Neuronal stem cell (in vitro differentiated cells): ENCODE results near the gene NADSYN1.
A peak's percentile ranks its signal among the peaks of the same experiment; 100 is the strongest.

Experiments
- DNase-seq: peaks from one replicate; pipeline ENCODE4 v3.0.0-alpha.2; 2013; ENCODE audit warnings: low spot score
- H2AFZ ChIP-seq: one replicate; pipeline ENCODE4 v1.6.1; 2013; ENCODE audit warnings: mild to moderate bottlenecking, low read length, inconsistent platforms
- H2AK5ac ChIP-seq: 2 replicates; pipeline ENCODE4 v1.6.1; 2013; ENCODE audit warnings: low read depth, mild to moderate bottlenecking, inconsistent platforms, low read length, moderate library complexity, mixed read lengths
- H2BK120ac ChIP-seq: 2 replicates; pipeline ENCODE4 v1.6.1; 2013; ENCODE audit warnings: low read depth, mild to moderate bottlenecking, inconsistent platforms, low read length, moderate library complexity, mixed read lengths
- H2BK12ac ChIP-seq: one replicate; pipeline ENCODE4 v1.6.1; 2013; ENCODE audit warnings: low read length, inconsistent platforms
- H2BK15ac ChIP-seq: 2 replicates; pipeline ENCODE4 v1.6.1; 2013; ENCODE audit warnings: mild to moderate bottlenecking, low read length, inconsistent platforms, mixed read lengths
- H2BK5ac ChIP-seq: one replicate; pipeline ENCODE4 v1.6.1; 2013; ENCODE audit warnings: inconsistent platforms, mild to moderate bottlenecking, low read length, moderate library complexity
- H3K14ac ChIP-seq: one replicate; pipeline ENCODE4 v1.6.1; 2013; ENCODE audit warnings: low read length, inconsistent platforms
- H3K18ac ChIP-seq: 2 replicates; pipeline ENCODE4 v1.6.1; 2013; ENCODE audit warnings: low read length, inconsistent platforms
- H3K23ac ChIP-seq: 2 replicates; pipeline ENCODE4 v1.6.1; 2013; ENCODE audit warnings: low read depth, mild to moderate bottlenecking, mixed read lengths, low read length, inconsistent platforms; ENCODE audit not compliant: poor library complexity
- H3K27ac ChIP-seq: replicated peaks from 3 replicates; pipeline ENCODE4 v1.5.1; 2013; ENCODE audit warnings: low read length, inconsistent platforms
- H3K27me3 ChIP-seq, 3 experiments: 2 replicates each; pipeline ENCODE4 v1.6.1; 2013; ENCODE audit warnings: low read length in 3 of 3, mild to moderate bottlenecking in 2 of 3, inconsistent platforms in 1 of 3, low read depth in 1 of 3, mixed read lengths in 1 of 3, moderate library complexity in 1 of 3; ENCODE audit not compliant: control insufficient read depth in 3 of 3, insufficient read depth in 3 of 3
- H3K36me3 ChIP-seq, 2 donors: replicated peaks in 1 of 2; 2 replicates each; pipeline ENCODE4 v1.6.1; 2013; ENCODE audit warnings: low read length in 2 of 2; ENCODE audit not compliant: control insufficient read depth in 2 of 2, insufficient read depth in 2 of 2
- H3K4ac ChIP-seq: 2 replicates; pipeline ENCODE4 v1.6.1; 2013; ENCODE audit warnings: inconsistent platforms, mild to moderate bottlenecking, low read length, moderate library complexity
- H3K4me1 ChIP-seq, 2 donors: 1 replicate in 1 of 2; 2 replicates in 1 of 2; pipeline ENCODE4 v1.6.1; 2013; ENCODE audit warnings: low read length in 2 of 2, low read depth in 1 of 2; ENCODE audit not compliant: control insufficient read depth in 2 of 2, insufficient read depth in 1 of 2
- H3K4me2 ChIP-seq: one replicate; pipeline ENCODE4 v1.6.1; 2013; ENCODE audit warnings: mild to moderate bottlenecking, low read length, inconsistent platforms; ENCODE audit not compliant: insufficient read depth, poor library complexity, severe bottlenecking
- H3K4me3 ChIP-seq, 2 donors: 2 replicates each; pipeline ENCODE4 v1.5.1; 2013; ENCODE audit warnings: low read length in 2 of 2, mild to moderate bottlenecking in 2 of 2, inconsistent platforms in 1 of 2, moderate library complexity in 1 of 2
- H3K79me1 ChIP-seq: one replicate; pipeline ENCODE4 v1.6.1; 2013; ENCODE audit warnings: low read depth, mild to moderate bottlenecking, inconsistent platforms, low read length, moderate library complexity
- H3K9ac ChIP-seq: one replicate; pipeline ENCODE4 v1.6.1; 2013; ENCODE audit warnings: mild to moderate bottlenecking, low read depth, low read length, inconsistent platforms; ENCODE audit not compliant: poor library complexity
- H3K9me3 ChIP-seq, 2 donors: replicated peaks in 1 of 2; 2 replicates each; pipeline versions ENCODE3 to v1.6.1; 2013; ENCODE audit warnings: low read length in 2 of 2, mild to moderate bottlenecking in 2 of 2, inconsistent platforms in 1 of 2, low read depth in 1 of 2, mixed read lengths in 1 of 2, moderate library complexity in 1 of 2; ENCODE audit not compliant: control insufficient read depth in 2 of 2, insufficient read depth in 1 of 2
- H4K8ac ChIP-seq: one replicate; pipeline ENCODE4 v1.6.1; 2013; ENCODE audit warnings: low read depth, mild to moderate bottlenecking, inconsistent platforms, low read length, moderate library complexity
- H4K91ac ChIP-seq: one replicate; pipeline ENCODE4 v1.6.1; 2013; ENCODE audit warnings: low read length, low read depth, mild to moderate bottlenecking, inconsistent platforms; ENCODE audit not compliant: poor library complexity
- WGBS, 2 donors: extraction: QIAGEN DNeasy Blood & Tissue Kit; methylation state at CpG; one replicate each; pipeline ENCODE4 v1.1.7; 2013; ENCODE audit warnings: missing lambda C conversion rate in 2 of 2, mixed read lengths in 1 of 2; ENCODE audit not compliant: insufficient read length in 2 of 2, insufficient replicate concordance in 1 of 2; ENCODE audit errors: extremely low coverage in 2 of 2; 5-methylcytosine and 5-hydroxymethylcytosine counted together

Gene NADSYN1

GRCh38 chr11:71451596-71452198 lies 1.3 kb upstream of the NADSYN1 start:
- Histone ChIP-seq H4K8ac (no peak overlapping the region), H3K36me3 (peaks cover 8 to 34% of the 10 kb centered on the region in 2 donors), H3K27me3 (no peaks in the 10 kb centered on the region), H3K9me3 (peaks cover under 1 to 3% of the 10 kb centered on the region in 2 donors), H3K79me1 (peaks cover 11% of the 10 kb centered on the region), H3K4me1 (peaks cover 15 to 20% of the 10 kb centered on the region in 2 donors), H3K23ac (no peak overlapping the region), H2BK120ac (no peak overlapping the region), H2BK12ac (no peak overlapping the region), H3K4me2 (no peak overlapping the region), H3K4ac (no peak overlapping the region), H3K9ac (no peak overlapping the region), H2AFZ (no peak overlapping the region), H2AK5ac (no peak overlapping the region), H3K18ac (no peak overlapping the region), H3K4me3 (no peak overlapping the region), H4K91ac (no peak overlapping the region), H3K27ac (no peak overlapping the region), H2BK15ac (no peak overlapping the region), H2BK5ac (no peak overlapping the region), H3K14ac (no peak overlapping the region)
- no CpG with 5 or more reads among the region's 9 CpGs for WGBS, 2 donors
- no peak for DNase-seq

- H3K4me3 ChIP-seq: peak overlapping the region; percentile 79 to 95
- no peak overlapping the region for H3K9ac ChIP-seq
- no CpG with 5 or more reads among the region's 40 CpGs for WGBS, 2 donors
- no peak for DNase-seq
- H3K27ac ChIP-seq: no peak overlapping the region
- H3K4ac ChIP-seq: no peak overlapping the region
- H4K8ac ChIP-seq: no peak overlapping the region
- peak overlapping the region; percentile 85 for H2AFZ ChIP-seq
- H2BK15ac ChIP-seq: no peak overlapping the region
- H3K4me1 ChIP-seq: peaks cover 8 to 15% of the 10 kb centered on the region in 2 donors
- peak overlapping the region; percentile 77 for H3K4me2 ChIP-seq
- peaks cover 11% of the 10 kb centered on the region for H3K79me1 ChIP-seq
- no peak overlapping the region for H2BK120ac ChIP-seq
- no peak overlapping the region for H4K91ac ChIP-seq
- no peak overlapping the region for H3K18ac ChIP-seq
- H3K14ac ChIP-seq: no peak overlapping the region
- H2BK5ac ChIP-seq: no peak overlapping the region
- no peaks in the 10 kb centered on the region for H3K27me3 ChIP-seq
- H3K36me3 ChIP-seq: peaks cover 6 to 34% of the 10 kb centered on the region in 2 donors
- H2AK5ac ChIP-seq: no peak overlapping the region
- H3K9me3 ChIP-seq: no peaks in the 10 kb centered on the region
- no peak overlapping the region for H2BK12ac ChIP-seq
- H3K23ac ChIP-seq: no peak overlapping the region
Observed at GRCh38 chr11:71452199-71453036, 585 bp upstream of the NADSYN1 start.

- H2AK5ac ChIP-seq: no peak overlapping the region
- no peak overlapping the region for H4K91ac ChIP-seq
- H3K18ac ChIP-seq: no peak overlapping the region
- no peak overlapping the region for H4K8ac ChIP-seq
- no peak overlapping the region for H3K23ac ChIP-seq
- no peak overlapping the region for H2BK12ac ChIP-seq
- H3K4ac ChIP-seq: no peak overlapping the region
- H2BK120ac ChIP-seq: no peak overlapping the region
- DNase-seq: no peak
- peaks cover 8 to 13% of the 10 kb centered on the region in 2 donors for H3K4me1 ChIP-seq
- H3K14ac ChIP-seq: no peak overlapping the region
- no peak overlapping the region for H2BK5ac ChIP-seq
- no peak overlapping the region for H3K27ac ChIP-seq
- H3K4me2 ChIP-seq: peak overlapping the region; percentile 80
- no CpG with 5 or more reads among the region's 7 CpGs for WGBS, 2 donors
- H3K4me3 ChIP-seq: peak overlapping the region in 1 of 2 donors; percentile 95
- H3K9me3 ChIP-seq: no peaks in the 10 kb centered on the region
- H3K9ac ChIP-seq: no peak overlapping the region
- H3K36me3 ChIP-seq: peaks cover 13 to 47% of the 10 kb centered on the region in 2 donors
- H3K79me1 ChIP-seq: peaks cover 4% of the 10 kb centered on the region
- H2BK15ac ChIP-seq: no peak overlapping the region
- no peaks in the 10 kb centered on the region for H3K27me3 ChIP-seq
- no peak overlapping the region for H2AFZ ChIP-seq
Observed at GRCh38 chr11:71453918-71454304, 908 bp downstream of the NADSYN1 start.

- H3K27ac ChIP-seq: no peak overlapping the region
- no peak overlapping the region for H3K9ac ChIP-seq
- no peak overlapping the region for H3K14ac ChIP-seq
- no peak overlapping the region for H4K91ac ChIP-seq
- no peaks in the 10 kb centered on the region for H3K27me3 ChIP-seq
- H2BK120ac ChIP-seq: no peak overlapping the region
- no peaks in the 10 kb centered on the region for H3K9me3 ChIP-seq
- no peak overlapping the region for H2AK5ac ChIP-seq
- peak overlapping the region in 1 of 2 donors; percentile 19 for H3K4me3 ChIP-seq
- WGBS, 2 donors: no CpG with 5 or more reads among the region's 7 CpGs
- peaks cover 19 to 54% of the 10 kb centered on the region in 2 donors for H3K36me3 ChIP-seq
- H3K23ac ChIP-seq: no peak overlapping the region
- H2BK5ac ChIP-seq: no peak overlapping the region
- H2AFZ ChIP-seq: no peak overlapping the region
- DNase-seq: no peak
- H2BK15ac ChIP-seq: no peak overlapping the region
- H3K4me2 ChIP-seq: no peak overlapping the region
- H3K79me1 ChIP-seq: peaks cover 6% of the 10 kb centered on the region
- no peak overlapping the region for H2BK12ac ChIP-seq
- H3K18ac ChIP-seq: no peak overlapping the region
- H3K4ac ChIP-seq: no peak overlapping the region
- no peak overlapping the region for H4K8ac ChIP-seq
- H3K4me1 ChIP-seq: peaks cover 12 to 20% of the 10 kb centered on the region in 2 donors
Observed at GRCh38 chr11:71454470-71455113, 1.6 kb downstream of the NADSYN1 start.
